ENCODE measurements around the gene LRRC40.
A peak's percentile ranks its signal among the peaks of the same experiment; 100 is the strongest.

Gene LRRC40

GRCh38 chr1:70204600-70204999 lies 779 bp downstream of the LRRC40 start:
- Histone ChIP-seq H3K27me3 (replicated peaks in 2 of 5; ENCODE audit: control insufficient read depth in 4 of 5, insufficient read depth in 5 of 5, low read length in 4 of 5) (no peaks in the 10 kb centered on the region), H3K36me3 (ENCODE audit: control insufficient read depth in 4 of 4, insufficient read depth in 4 of 4, low read length in 3 of 4) (peaks cover 0 to 13% (median 5%) of the 10 kb centered on the region in 4 experiments), H3K4me3 (ENCODE audit: control insufficient read depth in 1 of 7, extremely low read depth in 1 of 7, insufficient read depth in 4 of 7, low read depth in 2 of 7, low read length in 6 of 7) (peak overlapping the region in 6 of 7 experiments; percentile 91 to 100 (median 100)), H3K4me1 (ENCODE audit: control extremely low read depth in 1 of 4, control insufficient read depth in 4 of 4, insufficient read depth in 4 of 4, low read length in 3 of 4) (peaks cover 13 to 33% (median 18%) of the 10 kb centered on the region in 4 experiments), H3K27ac (ENCODE audit: insufficient read depth in 1 of 2, low read depth in 1 of 2, low read length in 2 of 2, poor library complexity in 1 of 2, severe bottlenecking in 2 of 2) (peak overlapping the region; percentile 99), H3K9me3 (ENCODE audit: control extremely low read depth in 1 of 5, control insufficient read depth in 4 of 5, insufficient read depth in 2 of 5, low read depth in 1 of 5, low read length in 4 of 5) (no peaks in the 10 kb centered on the region)
- WGBS (ENCODE audit: insufficient coverage): 0% methylated on average over 3 of the region's 4 CpGs
- peak in 1 of 3 donors; percentile 11 for DNase-seq
- ChIA-PET POLR2A (interaction anchor here (2.1 kb wide), 1 partner anchor 16 kb away, joined by 7 read pairs; the partner anchor contains the start of gene SRSF11), CTCF (no interaction called here)

DNA sequence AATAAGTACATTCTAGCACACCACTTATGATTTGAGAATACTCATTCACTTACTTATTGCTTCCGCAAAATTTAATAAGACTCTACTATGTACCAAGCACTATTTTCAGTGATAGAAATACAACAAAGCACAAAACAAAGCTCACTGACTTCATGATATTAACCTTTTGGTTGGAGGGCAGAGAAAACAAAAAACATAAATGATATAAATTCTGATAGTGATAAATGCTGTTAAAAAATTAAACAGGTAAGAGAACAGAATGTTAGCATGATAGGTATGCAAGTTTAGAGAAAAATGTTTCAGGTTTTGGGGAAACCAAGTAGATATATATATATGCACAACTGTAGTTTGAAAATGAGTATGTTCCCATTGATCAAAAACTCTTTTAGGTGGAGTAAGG lies 1.2 kb downstream of the LRRC40 start:
- ChIA-PET POLR2A (no interaction called here), CTCF (interaction anchor here (1.7 kb wide), 1 partner anchor 13 kb away, joined by 7 read pairs; no protein-coding TSS in a partner anchor)
- Histone ChIP-seq H3K4me3 (ENCODE audit: control insufficient read depth in 1 of 7, extremely low read depth in 1 of 7, insufficient read depth in 4 of 7, low read depth in 2 of 7, low read length in 6 of 7) (peak overlapping the region in 6 of 7 experiments; percentile 91 to 100 (median 100)), H3K27ac (ENCODE audit: insufficient read depth in 1 of 2, low read depth in 1 of 2, low read length in 2 of 2, poor library complexity in 1 of 2, severe bottlenecking in 2 of 2) (peak overlapping the region in 1 of 2 experiments; percentile 99), H3K9me3 (ENCODE audit: control extremely low read depth in 1 of 5, control insufficient read depth in 4 of 5, insufficient read depth in 2 of 5, low read depth in 1 of 5, low read length in 4 of 5) (no peaks in the 10 kb centered on the region), H3K4me1 (ENCODE audit: control extremely low read depth in 1 of 4, control insufficient read depth in 4 of 4, insufficient read depth in 4 of 4, low read length in 3 of 4) (peaks cover 13 to 33% (median 18%) of the 10 kb centered on the region in 4 experiments), H3K27me3 (replicated peaks in 2 of 5; ENCODE audit: control insufficient read depth in 4 of 5, insufficient read depth in 5 of 5, low read length in 4 of 5) (no peaks in the 10 kb centered on the region), H3K36me3 (ENCODE audit: control insufficient read depth in 4 of 4, insufficient read depth in 4 of 4, low read length in 3 of 4) (peaks cover 0 to 10% (median 5%) of the 10 kb centered on the region in 4 experiments)
- DNase-seq: no peak
- WGBS (ENCODE audit: insufficient coverage): no CpG with 5 or more reads among the region's 1 CpG

DNA sequence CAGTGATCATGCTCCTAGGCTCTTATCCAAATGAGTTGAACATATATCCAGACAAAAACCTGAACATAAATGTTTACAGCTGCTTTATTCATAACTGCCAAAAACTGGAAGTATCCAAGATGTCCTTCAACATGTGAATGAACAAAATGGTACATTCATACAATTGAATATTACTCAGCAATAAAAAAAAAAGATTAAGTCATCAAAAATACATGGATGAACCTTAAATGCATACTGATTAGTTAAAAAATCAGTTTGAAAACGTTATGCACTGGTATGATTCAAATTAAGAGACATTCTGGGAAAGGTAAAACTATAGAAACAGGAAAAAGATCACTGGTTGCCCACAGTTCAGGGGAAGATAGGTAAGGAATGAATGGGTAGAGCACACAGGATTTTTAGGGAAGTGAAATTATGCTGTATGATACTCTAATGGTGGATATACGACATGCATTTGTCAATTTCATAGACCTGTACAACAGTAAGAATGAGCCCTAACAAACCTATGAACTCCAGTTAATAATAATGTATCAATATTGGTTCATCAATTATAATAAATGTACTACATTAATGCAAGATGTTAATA lies 3.1 kb downstream of the LRRC40 start:
- H3K36me3 ChIP-seq (ENCODE audit: control insufficient read depth in 4 of 4, insufficient read depth in 4 of 4, low read length in 3 of 4): peaks cover 0 to 2% (median 0%) of the 10 kb centered on the region in 4 experiments
- DNase-seq: no peak
- ChIA-PET POLR2A (no interaction called here), CTCF (interaction anchor here (1.7 kb wide), 1 partner anchor 11 kb away, joined by 7 read pairs; no protein-coding TSS in a partner anchor)
- no peaks in the 10 kb centered on the region for H3K27me3 ChIP-seq (replicated peaks in 2 of 5; ENCODE audit: control insufficient read depth in 4 of 5, insufficient read depth in 5 of 5, low read length in 4 of 5)
- H3K4me3 ChIP-seq (ENCODE audit: control insufficient read depth in 1 of 7, extremely low read depth in 1 of 7, insufficient read depth in 4 of 7, low read depth in 2 of 7, low read length in 6 of 7): no peak overlapping the region
- H3K27ac ChIP-seq (ENCODE audit: insufficient read depth in 1 of 2, low read depth in 1 of 2, low read length in 2 of 2, poor library complexity in 1 of 2, severe bottlenecking in 2 of 2): no peak overlapping the region
- WGBS (ENCODE audit: insufficient coverage): 71% methylated on average over 1 of the region's 2 CpGs
- peaks cover 13 to 26% (median 15%) of the 10 kb centered on the region in 4 experiments for H3K4me1 ChIP-seq (ENCODE audit: control extremely low read depth in 1 of 4, control insufficient read depth in 4 of 4, insufficient read depth in 4 of 4, low read length in 3 of 4)
- H3K9me3 ChIP-seq (ENCODE audit: control extremely low read depth in 1 of 5, control insufficient read depth in 4 of 5, insufficient read depth in 2 of 5, low read depth in 1 of 5, low read length in 4 of 5): no peaks in the 10 kb centered on the region

DNA sequence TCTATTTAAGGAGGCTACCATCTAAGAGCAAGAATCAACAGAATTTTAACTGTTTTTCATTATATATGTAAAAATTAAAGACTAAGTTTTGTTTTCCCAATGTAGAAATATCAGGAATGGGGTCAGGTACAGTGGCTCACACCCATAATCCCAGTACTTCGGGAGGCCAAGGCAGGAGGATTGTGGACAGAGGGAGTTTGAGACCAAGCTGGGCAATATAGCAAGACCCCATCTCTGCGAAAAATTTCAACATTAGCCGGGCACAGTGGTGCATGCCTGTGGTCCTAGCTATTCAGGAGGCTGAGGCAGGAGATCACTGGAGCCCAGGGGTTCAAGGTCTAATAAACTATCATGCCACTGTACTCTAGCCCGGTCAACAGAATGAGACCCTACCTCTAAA lies 5.3 kb downstream of the LRRC40 start:
- ChIA-PET POLR2A (no interaction called here), CTCF (interaction anchor here (1.5 kb wide), 1 partner anchor 18 kb away, joined by 4 read pairs; no protein-coding TSS in a partner anchor)
- Histone ChIP-seq H3K4me1 (ENCODE audit: control extremely low read depth in 1 of 4, control insufficient read depth in 4 of 4, insufficient read depth in 4 of 4, low read length in 3 of 4) (peaks cover 4 to 14% (median 8%) of the 10 kb centered on the region in 4 experiments), H3K27ac (ENCODE audit: insufficient read depth in 1 of 2, low read depth in 1 of 2, low read length in 2 of 2, poor library complexity in 1 of 2, severe bottlenecking in 2 of 2) (no peak overlapping the region), H3K9me3 (ENCODE audit: control extremely low read depth in 1 of 5, control insufficient read depth in 4 of 5, insufficient read depth in 2 of 5, low read depth in 1 of 5, low read length in 4 of 5) (no peaks in the 10 kb centered on the region), H3K36me3 (ENCODE audit: control insufficient read depth in 4 of 4, insufficient read depth in 4 of 4, low read length in 3 of 4) (peaks cover 0 to 5% (median 0%) of the 10 kb centered on the region in 4 experiments), H3K4me3 (ENCODE audit: control insufficient read depth in 1 of 7, extremely low read depth in 1 of 7, insufficient read depth in 4 of 7, low read depth in 2 of 7, low read length in 6 of 7) (no peak overlapping the region), H3K27me3 (replicated peaks in 2 of 5; ENCODE audit: control insufficient read depth in 4 of 5, insufficient read depth in 5 of 5, low read length in 4 of 5) (no peaks in the 10 kb centered on the region)
- no peak for DNase-seq
- 100% methylated on average over 2 of the region's 4 CpGs for WGBS (ENCODE audit: insufficient coverage)

- WGBS (ENCODE audit: insufficient coverage): no CpG with 5 or more reads among the region's 3 CpGs
- Histone ChIP-seq H3K27ac (ENCODE audit: insufficient read depth in 1 of 2, low read depth in 1 of 2, low read length in 2 of 2, poor library complexity in 1 of 2, severe bottlenecking in 2 of 2) (no peak overlapping the region), H3K36me3 (ENCODE audit: control insufficient read depth in 4 of 4, insufficient read depth in 4 of 4, low read length in 3 of 4) (peaks cover 0 to 2% (median 0%) of the 10 kb centered on the region in 4 experiments), H3K4me3 (ENCODE audit: control insufficient read depth in 1 of 7, extremely low read depth in 1 of 7, insufficient read depth in 4 of 7, low read depth in 2 of 7, low read length in 6 of 7) (no peak overlapping the region), H3K27me3 (replicated peaks in 2 of 5; ENCODE audit: control insufficient read depth in 4 of 5, insufficient read depth in 5 of 5, low read length in 4 of 5) (no peaks in the 10 kb centered on the region), H3K9me3 (ENCODE audit: control extremely low read depth in 1 of 5, control insufficient read depth in 4 of 5, insufficient read depth in 2 of 5, low read depth in 1 of 5, low read length in 4 of 5) (no peaks in the 10 kb centered on the region), H3K4me1 (ENCODE audit: control extremely low read depth in 1 of 4, control insufficient read depth in 4 of 4, insufficient read depth in 4 of 4, low read length in 3 of 4) (no peaks in the 10 kb centered on the region)
- ChIA-PET POLR2A (no interaction called here), CTCF (no interaction called here)
- no peak for DNase-seq
These were observed 9.0 kb downstream of the LRRC40 start for GRCh38 chr1:70196333-70196732.

- H3K4me1 ChIP-seq (ENCODE audit: control extremely low read depth in 1 of 4, control insufficient read depth in 4 of 4, insufficient read depth in 4 of 4, low read length in 3 of 4): no peaks in the 10 kb centered on the region
- no peak overlapping the region for H3K4me3 ChIP-seq (ENCODE audit: control insufficient read depth in 1 of 7, extremely low read depth in 1 of 7, insufficient read depth in 4 of 7, low read depth in 2 of 7, low read length in 6 of 7)
- no peaks in the 10 kb centered on the region for H3K27me3 ChIP-seq (replicated peaks in 2 of 5; ENCODE audit: control insufficient read depth in 4 of 5, insufficient read depth in 5 of 5, low read length in 4 of 5)
- DNase-seq: no peak
- ChIA-PET POLR2A (no interaction called here), CTCF (no interaction called here)
- no peaks in the 10 kb centered on the region for H3K9me3 ChIP-seq (ENCODE audit: control extremely low read depth in 1 of 5, control insufficient read depth in 4 of 5, insufficient read depth in 2 of 5, low read depth in 1 of 5, low read length in 4 of 5)
- no peak overlapping the region for H3K27ac ChIP-seq (ENCODE audit: insufficient read depth in 1 of 2, low read depth in 1 of 2, low read length in 2 of 2, poor library complexity in 1 of 2, severe bottlenecking in 2 of 2)
- 94% methylated on average over 3 of the region's 4 CpGs for WGBS (ENCODE audit: insufficient coverage)
- peaks cover 0 to 2% (median 0%) of the 10 kb centered on the region in 4 experiments for H3K36me3 ChIP-seq (ENCODE audit: control insufficient read depth in 4 of 4, insufficient read depth in 4 of 4, low read length in 3 of 4)
These were observed 10.0 kb downstream of the LRRC40 start for GRCh38 chr1:70195342-70195741.

DNA sequence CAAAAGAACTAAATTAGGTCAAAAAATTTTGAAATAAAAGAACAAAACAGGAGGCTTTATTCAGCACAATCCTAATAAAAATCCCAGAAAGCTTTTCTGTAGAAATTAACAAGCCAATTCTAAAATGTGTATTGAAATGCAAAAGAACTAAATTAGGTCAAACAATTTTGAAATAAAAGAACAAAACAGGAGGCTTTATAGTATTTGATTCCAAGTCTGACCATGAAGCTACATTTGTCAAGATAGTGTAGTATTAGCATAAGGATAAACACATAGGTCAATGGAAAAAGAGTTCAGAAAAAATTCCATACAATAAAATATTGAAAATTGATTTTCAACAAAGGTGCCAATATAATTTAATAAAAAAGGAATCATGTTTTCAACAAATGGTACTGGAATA lies 10.8 kb downstream of the LRRC40 start:
- Histone ChIP-seq H3K36me3 (ENCODE audit: control insufficient read depth in 4 of 4, insufficient read depth in 4 of 4, low read length in 3 of 4) (peaks cover 0 to 2% (median 0%) of the 10 kb centered on the region in 4 experiments), H3K4me3 (ENCODE audit: control insufficient read depth in 1 of 7, extremely low read depth in 1 of 7, insufficient read depth in 4 of 7, low read depth in 2 of 7, low read length in 6 of 7) (no peak overlapping the region), H3K27me3 (replicated peaks in 2 of 5; ENCODE audit: control insufficient read depth in 4 of 5, insufficient read depth in 5 of 5, low read length in 4 of 5) (no peaks in the 10 kb centered on the region), H3K27ac (ENCODE audit: insufficient read depth in 1 of 2, low read depth in 1 of 2, low read length in 2 of 2, poor library complexity in 1 of 2, severe bottlenecking in 2 of 2) (no peak overlapping the region), H3K9me3 (ENCODE audit: control extremely low read depth in 1 of 5, control insufficient read depth in 4 of 5, insufficient read depth in 2 of 5, low read depth in 1 of 5, low read length in 4 of 5) (no peaks in the 10 kb centered on the region), H3K4me1 (ENCODE audit: control extremely low read depth in 1 of 4, control insufficient read depth in 4 of 4, insufficient read depth in 4 of 4, low read length in 3 of 4) (no peaks in the 10 kb centered on the region)
- POLR2A ChIA-PET: interaction anchor here (0.6 kb wide), 1 partner anchor 1906 kb away, joined by 3 read pairs; no protein-coding TSS in a partner anchor
- CTCF ChIA-PET: no interaction called here
- DNase-seq: no peak

All from common myeloid progenitor, CD34-positive (primary cell).